ENCODE results near the gene ING5. TPM values are rescaled to one million over a fixed set of nuclear protein-coding genes. Genes with fewer than 3 reads are reported as not detected.
"Not testable (repeated sequence)": the region's sequence is repeated elsewhere in the genome, so short reads cannot be mapped to it uniquely, and the experiment has no call there.

Gene ING5
- total and polyA plus RNA-seq, 7 experiments from 2014 or later: 22.3 to 102 (median 55.6) TPM

GRCh38 chr2:241726459-241726858 is 24.6 kb downstream of the ING5 start:
- Histone ChIP-seq H3K4me3 (ENCODE audit: low read length) (no peak overlapping the region), H3K27me3 (ENCODE audit: control insufficient read depth in 2 of 2, insufficient read depth in 2 of 2, low read length in 2 of 2) (no peaks in the 10 kb centered on the region), H3K36me3 (ENCODE audit: control insufficient read depth in 2 of 3, insufficient read depth in 3 of 3, low read length in 3 of 3) (peaks cover 0 to 27% (median 3%) of the 10 kb centered on the region in 3 experiments), H3K9me3 (ENCODE audit: control insufficient read depth in 2 of 3, low read length in 3 of 3) (peaks cover 0 to 11% (median 0%) of the 10 kb centered on the region in 3 experiments), H3K4me1 (ENCODE audit: control insufficient read depth in 2 of 2, insufficient read depth in 2 of 2, low read length in 2 of 2) (no peaks in the 10 kb centered on the region), H3K27ac (ENCODE audit: low read depth, low read length) (no peak overlapping the region)
- CTCF ChIA-PET: no interaction called here
- ATAC-seq: no peak
- intact Hi-C loops (cut with micrococcal nuclease): no loop called here
- Mint-ChIP-seq H3K4me1 (peaks cover 0 to 16% (median 9%) of the 10 kb centered on the region in 7 donors), H3K9me3 (peaks cover 0 to 10% (median 0%) of the 10 kb centered on the region in 11 donors), H3K36me3 (peaks cover 0 to 30% (median 13%) of the 10 kb centered on the region in 5 donors), H3K27me3 (no peaks in the 10 kb centered on the region), H3K27ac (no peak overlapping the region), H3K4me3 (no peak overlapping the region)
- no peak for DNase-seq
- POLR2A ChIA-PET: no interaction called here

DNA sequence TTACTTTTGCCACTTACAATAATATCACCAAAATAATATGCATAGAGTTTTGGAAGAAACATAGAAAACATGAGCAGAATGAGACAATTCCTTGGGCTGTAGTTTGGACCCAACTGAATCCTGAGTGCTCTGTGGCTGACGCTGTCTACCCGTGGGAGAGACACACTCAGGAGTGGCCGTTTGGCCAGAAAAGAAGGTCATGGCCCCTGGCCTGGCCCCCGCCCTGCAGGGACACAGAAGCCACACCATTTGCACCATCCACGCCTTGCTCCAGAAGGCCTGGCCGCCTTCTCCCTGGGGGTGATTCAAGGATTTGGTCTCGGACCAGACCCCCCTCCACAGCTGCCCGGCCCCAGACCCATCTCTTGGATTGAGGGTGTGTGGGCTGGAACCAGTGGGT is 26.2 kb downstream of the ING5 start:
- peaks cover 0 to 6% (median 0%) of the 10 kb centered on the region in 11 donors for H3K9me3 Mint-ChIP-seq
- Histone ChIP-seq H3K36me3 (ENCODE audit: control insufficient read depth in 2 of 3, insufficient read depth in 3 of 3, low read length in 3 of 3) (peaks cover 0 to 12% (median 3%) of the 10 kb centered on the region in 3 experiments), H3K27me3 (ENCODE audit: control insufficient read depth in 2 of 2, insufficient read depth in 2 of 2, low read length in 2 of 2) (no peaks in the 10 kb centered on the region), H3K4me1 (ENCODE audit: control insufficient read depth in 2 of 2, insufficient read depth in 2 of 2, low read length in 2 of 2) (peaks cover 0 to under 1% of the 10 kb centered on the region in 2 donors), H3K9me3 (ENCODE audit: control insufficient read depth in 2 of 3, low read length in 3 of 3) (peaks cover 0 to 3% (median 0%) of the 10 kb centered on the region in 3 experiments), H3K4me3 (ENCODE audit: low read length) (no peak overlapping the region), H3K27ac (ENCODE audit: low read depth, low read length) (no peak overlapping the region)
- ChIA-PET POLR2A (interaction anchor here (1.5 kb wide), 1 partner anchor 11 kb away, joined by 3 read pairs; no protein-coding TSS in a partner anchor), CTCF (no interaction called here)
- peaks cover 0 to 26% (median 16%) of the 10 kb centered on the region in 7 donors for H3K4me1 Mint-ChIP-seq
- no peaks in the 10 kb centered on the region for H3K27me3 Mint-ChIP-seq
- no peak overlapping the region for H3K4me3 Mint-ChIP-seq
- DNase-seq (no peak), ATAC-seq (no peak)
- intact Hi-C loops (cut with micrococcal nuclease): no loop called here
- peaks cover 0 to 18% (median 7%) of the 10 kb centered on the region in 5 donors for H3K36me3 Mint-ChIP-seq
- H3K27ac Mint-ChIP-seq: peak overlapping the region in 1 of 9 donors; percentile 32

GRCh38 chr2:241728627-241729026 is 26.8 kb downstream of the ING5 start:
- H3K4me1 Mint-ChIP-seq: peaks cover 0 to 30% (median 17%) of the 10 kb centered on the region in 7 donors
- Histone ChIP-seq H3K36me3 (ENCODE audit: control insufficient read depth in 2 of 3, insufficient read depth in 3 of 3, low read length in 3 of 3) (peaks cover 0 to 6% (median 3%) of the 10 kb centered on the region in 3 experiments), H3K9me3 (ENCODE audit: control insufficient read depth in 2 of 3, low read length in 3 of 3) (no peaks in the 10 kb centered on the region), H3K27me3 (ENCODE audit: control insufficient read depth in 2 of 2, insufficient read depth in 2 of 2, low read length in 2 of 2) (no peaks in the 10 kb centered on the region), H3K27ac (ENCODE audit: low read depth, low read length) (no peak overlapping the region), H3K4me1 (ENCODE audit: control insufficient read depth in 2 of 2, insufficient read depth in 2 of 2, low read length in 2 of 2) (peaks cover 0 to 6% of the 10 kb centered on the region in 2 donors), H3K4me3 (ENCODE audit: low read length) (no peak overlapping the region)
- POLR2A ChIA-PET: interaction anchor here (1.5 kb wide), 1 partner anchor 11 kb away, joined by 3 read pairs; no protein-coding TSS in a partner anchor
- H3K27ac Mint-ChIP-seq: no peak overlapping the region
- H3K36me3 Mint-ChIP-seq: peaks cover 0 to 12% (median 5%) of the 10 kb centered on the region in 5 donors
- intact Hi-C loops (cut with micrococcal nuclease): no loop called here
- CTCF ChIA-PET: no interaction called here
- DNase-seq (no peak), ATAC-seq (no peak)
- no peaks in the 10 kb centered on the region for H3K27me3 Mint-ChIP-seq
- no peaks in the 10 kb centered on the region for H3K9me3 Mint-ChIP-seq
- no peak overlapping the region for H3K4me3 Mint-ChIP-seq

DNA sequence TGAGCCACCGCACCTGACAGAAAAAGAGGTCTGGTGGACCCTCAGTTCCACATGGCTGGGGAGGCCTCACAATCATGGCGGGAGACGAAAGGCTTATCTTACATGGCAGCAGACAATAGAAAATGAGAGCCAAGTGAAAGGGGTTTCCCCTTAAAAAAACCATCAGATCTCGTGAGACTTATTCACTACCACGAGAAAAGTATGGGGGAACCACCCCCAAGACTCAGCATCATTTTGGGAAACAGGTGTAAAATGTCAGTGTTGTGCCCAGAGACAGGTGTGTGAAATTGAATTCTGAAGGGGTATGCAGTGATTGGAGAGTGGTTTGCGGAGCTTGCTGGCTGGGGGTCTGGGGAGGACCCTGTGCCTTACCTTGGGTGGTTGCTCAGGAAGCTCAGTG is 28.0 kb downstream of the ING5 start:
- no peak overlapping the region for H3K4me3 ChIP-seq (ENCODE audit: low read length)
- no peak overlapping the region for H3K27ac ChIP-seq (ENCODE audit: low read depth, low read length)
- DNase-seq (no peak), ATAC-seq (no peak)
- intact Hi-C loops (cut with micrococcal nuclease): loop anchor here (5.0 to 10.0 kb wide), 4 partner anchors 132 to 1293 kb away; partner anchors contain the start of genes DUSP28 (in 1 of the 2), GPC1 (in 1 of the 2) and RNPEPL1 (in 1 of the 2)
- no peaks in the 10 kb centered on the region for H3K9me3 ChIP-seq (ENCODE audit: control insufficient read depth in 2 of 3, low read length in 3 of 3)
- peaks cover 0 to 6% of the 10 kb centered on the region in 2 donors for H3K4me1 ChIP-seq (ENCODE audit: control insufficient read depth in 2 of 2, insufficient read depth in 2 of 2, low read length in 2 of 2)
- Mint-ChIP-seq H3K27me3 (no peaks in the 10 kb centered on the region), H3K36me3 (peaks cover 0 to 5% (median 0%) of the 10 kb centered on the region in 5 donors), H3K4me1 (peaks cover 0 to 33% (median 18%) of the 10 kb centered on the region in 7 donors), H3K27ac (peak overlapping the region in 1 of 9 donors; percentile 72), H3K9me3 (no peaks in the 10 kb centered on the region), H3K4me3 (no peak overlapping the region)
- H3K36me3 ChIP-seq (ENCODE audit: control insufficient read depth in 2 of 3, insufficient read depth in 3 of 3, low read length in 3 of 3): peaks cover 0 to 9% (median 0%) of the 10 kb centered on the region in 3 experiments
- CTCF ChIA-PET: interaction anchor here (0.5 kb wide), 1 partner anchor 29 kb away, joined by 4 read pairs; no protein-coding TSS in a partner anchor
- POLR2A ChIA-PET: no interaction called here
- no peaks in the 10 kb centered on the region for H3K27me3 ChIP-seq (ENCODE audit: control insufficient read depth in 2 of 2, insufficient read depth in 2 of 2, low read length in 2 of 2)

GRCh38 chr2:241730671-241731293 is 28.9 kb downstream of the ING5 start:
- no peak for ATAC-seq
- peak overlapping the region in 5 of 9 donors; percentile 8 to 70 (median 37) for H3K27ac Mint-ChIP-seq
- Histone ChIP-seq H3K27me3 (ENCODE audit: control insufficient read depth in 2 of 2, insufficient read depth in 2 of 2, low read length in 2 of 2) (no peaks in the 10 kb centered on the region), H3K9me3 (ENCODE audit: control insufficient read depth in 2 of 3, low read length in 3 of 3) (no peaks in the 10 kb centered on the region), H3K4me1 (ENCODE audit: control insufficient read depth in 2 of 2, insufficient read depth in 2 of 2, low read length in 2 of 2) (peaks cover 4 to 6% of the 10 kb centered on the region in 2 donors), H3K27ac (ENCODE audit: low read depth, low read length) (no peak overlapping the region), H3K36me3 (ENCODE audit: control insufficient read depth in 2 of 3, insufficient read depth in 3 of 3, low read length in 3 of 3) (peaks cover 0 to 8% (median 0%) of the 10 kb centered on the region in 3 experiments), H3K4me3 (ENCODE audit: low read length) (no peak overlapping the region)
- no peak for DNase-seq
- intact Hi-C loops (cut with micrococcal nuclease): loop anchor here (5.0 to 10.0 kb wide), 4 partner anchors 132 to 1293 kb away; partner anchors contain the start of genes DUSP28 (in 1 of the 2), GPC1 (in 1 of the 2) and RNPEPL1 (in 1 of the 2)
- peak overlapping the region in 2 of 10 donors; percentile 37 to 45 for H3K4me3 Mint-ChIP-seq
- CTCF ChIA-PET: interaction anchor here (0.5 to 1.3 kb wide), 3 partner anchors 25 to 153 kb away, joined by 3 to 4 read pairs (median 4); no protein-coding TSS in a partner anchor
- H3K36me3 Mint-ChIP-seq: peaks cover 0 to 1% (median 0%) of the 10 kb centered on the region in 5 donors
- no peaks in the 10 kb centered on the region for H3K9me3 Mint-ChIP-seq
- H3K27me3 Mint-ChIP-seq: no peaks in the 10 kb centered on the region
- POLR2A ChIA-PET: interaction anchor here (3.0 kb wide), 1 partner anchor 28 kb away, joined by 15 read pairs; the partner anchor contains the start of gene ING5
- peaks cover 0 to 33% (median 18%) of the 10 kb centered on the region in 7 donors for H3K4me1 Mint-ChIP-seq

GRCh38 chr2:241732513-241733186 is 30.8 kb downstream of the ING5 start:
- ATAC-seq; H3K36me3 Mint-ChIP-seq; H3K4me1 ChIP-seq (ENCODE audit: control insufficient read depth in 2 of 2, insufficient read depth in 2 of 2, low read length in 2 of 2); H3K36me3 ChIP-seq (ENCODE audit: control insufficient read depth in 2 of 3, insufficient read depth in 3 of 3, low read length in 3 of 3); H3K27ac ChIP-seq (ENCODE audit: low read depth, low read length); H3K9me3 ChIP-seq (ENCODE audit: control insufficient read depth in 2 of 3, low read length in 3 of 3); H3K4me3 ChIP-seq (ENCODE audit: low read length); H3K9me3 Mint-ChIP-seq; H3K27me3 Mint-ChIP-seq; H3K27me3 ChIP-seq (ENCODE audit: control insufficient read depth in 2 of 2, insufficient read depth in 2 of 2, low read length in 2 of 2): not testable (repeated sequence)
- intact Hi-C loops (cut with micrococcal nuclease): loop anchor here (5.0 to 10.0 kb wide), 4 partner anchors 130 to 1295 kb away; partner anchors contain the start of genes DUSP28 (in 1 of the 2), GPC1 (in 1 of the 2) and RNPEPL1 (in 1 of the 2)
- CTCF ChIA-PET: interaction anchor here (0.6 to 1.3 kb wide), 2 partner anchors 22 to 881 kb away, joined by 4 read pairs; no protein-coding TSS in a partner anchor
- peak in 6 of 9 donors; percentile 26 to 70 (median 32) for DNase-seq
- Mint-ChIP-seq H3K4me1 (peaks cover 4 to 40% (median 28%) of the 10 kb centered on the region in 7 donors), H3K4me3 (peak overlapping the region in 8 of 10 donors; percentile 30 to 82 (median 66)), H3K27ac (peak overlapping the region in 2 of 9 donors; percentile 33 to 59)
- POLR2A ChIA-PET: interaction anchor here (1.2 to 3.0 kb wide), 2 partner anchors 30 to 46 kb away, joined by 4 to 15 read pairs; partner anchors contain the start of genes DTYMK and ING5

All from naive thymus-derived CD4-positive, alpha-beta T cell (primary cell).